GM10248 (cell line): ENCODE data around the gene SSR4.

ENCODE experiments used
- CTCF ChIA-PET: fragments of 300-600 bp; sonication (Branson Sonifier 250); formaldehyde crosslinking; extraction: SDS; loops from one replicate; lab custom pipeline; 2021; ENCODE audit warnings: antibody characterized with exemption; lab: Yijun Ruan, JAX
- POLR2A ChIA-PET: fragments of 350-650 bp; sonication (Branson Sonifier 250); formaldehyde crosslinking; extraction: SDS; loops from one replicate; lab custom pipeline; 2020; ENCODE audit warnings: antibody characterized with exemption; lab: Yijun Ruan, JAX
- DNase-seq: peaks from one replicate; pipeline ENCODE4 v3.0.0; 2012; ENCODE audit errors: extremely low spot score
- TF ChIP-seq, protein P1 (sequence below): IDR thresholded peaks from 2 replicates; pipeline ENCODE4 v1.5.1; 2012; ENCODE audit warnings: mild to moderate bottlenecking, low read depth; ENCODE audit errors: extremely low read depth, missing control alignments, control extremely low read depth

Gene SSR4

DNA sequence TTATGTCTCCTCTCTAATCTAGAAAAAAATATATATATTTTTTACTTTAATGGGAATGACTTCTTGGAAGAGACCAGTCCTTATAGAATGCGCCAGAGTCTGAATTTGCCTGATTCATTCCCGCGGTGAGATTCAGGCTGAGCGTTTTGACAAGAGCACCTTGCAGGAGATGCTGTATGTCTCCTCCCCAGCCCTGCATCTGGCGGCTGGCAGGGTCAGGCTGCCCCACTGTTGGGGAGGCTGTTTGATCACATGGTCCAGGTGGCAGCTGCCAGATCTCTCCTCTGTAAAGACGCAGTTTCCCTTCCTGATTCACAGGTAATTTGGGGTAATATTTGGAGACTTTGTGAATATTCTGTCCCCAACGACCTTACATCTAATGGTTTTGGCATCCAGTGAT, 26.1 kb downstream of the SSR4 start:
- TF ChIP-seq, protein P1, sequence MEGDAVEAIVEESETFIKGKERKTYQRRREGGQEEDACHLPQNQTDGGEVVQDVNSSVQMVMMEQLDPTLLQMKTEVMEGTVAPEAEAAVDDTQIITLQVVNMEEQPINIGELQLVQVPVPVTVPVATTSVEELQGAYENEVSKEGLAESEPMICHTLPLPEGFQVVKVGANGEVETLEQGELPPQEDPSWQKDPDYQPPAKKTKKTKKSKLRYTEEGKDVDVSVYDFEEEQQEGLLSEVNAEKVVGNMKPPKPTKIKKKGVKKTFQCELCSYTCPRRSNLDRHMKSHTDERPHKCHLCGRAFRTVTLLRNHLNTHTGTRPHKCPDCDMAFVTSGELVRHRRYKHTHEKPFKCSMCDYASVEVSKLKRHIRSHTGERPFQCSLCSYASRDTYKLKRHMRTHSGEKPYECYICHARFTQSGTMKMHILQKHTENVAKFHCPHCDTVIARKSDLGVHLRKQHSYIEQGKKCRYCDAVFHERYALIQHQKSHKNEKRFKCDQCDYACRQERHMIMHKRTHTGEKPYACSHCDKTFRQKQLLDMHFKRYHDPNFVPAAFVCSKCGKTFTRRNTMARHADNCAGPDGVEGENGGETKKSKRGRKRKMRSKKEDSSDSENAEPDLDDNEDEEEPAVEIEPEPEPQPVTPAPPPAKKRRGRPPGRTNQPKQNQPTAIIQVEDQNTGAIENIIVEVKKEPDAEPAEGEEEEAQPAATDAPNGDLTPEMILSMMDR: no peak
- ChIA-PET CTCF (no interaction called here), POLR2A (no interaction called here)
- no peak for DNase-seq

DNA sequence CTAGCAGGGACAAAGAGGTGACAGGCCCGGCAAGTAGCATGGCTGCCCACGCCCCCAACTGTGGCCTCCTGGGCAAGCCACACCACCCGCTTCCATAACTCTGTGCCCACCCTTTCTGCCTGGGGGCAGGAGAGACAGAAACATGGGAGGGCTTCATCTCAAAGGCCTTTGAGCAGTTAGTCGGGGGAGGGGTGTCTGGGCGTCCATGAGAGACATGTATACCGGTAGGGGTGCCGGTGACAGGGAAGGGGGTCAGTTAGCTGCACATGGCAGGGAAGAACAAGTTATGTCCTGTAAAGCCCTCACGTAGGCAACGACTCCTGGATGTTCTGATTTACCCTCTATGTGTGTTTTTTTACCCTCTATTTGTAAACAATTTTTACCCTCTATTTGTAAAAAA, 26.6 kb downstream of the SSR4 start:
- DNase-seq: no peak
- CTCF ChIA-PET: no interaction called here
- POLR2A ChIA-PET: no interaction called here
- TF ChIP-seq, protein P1: no peak

DNA sequence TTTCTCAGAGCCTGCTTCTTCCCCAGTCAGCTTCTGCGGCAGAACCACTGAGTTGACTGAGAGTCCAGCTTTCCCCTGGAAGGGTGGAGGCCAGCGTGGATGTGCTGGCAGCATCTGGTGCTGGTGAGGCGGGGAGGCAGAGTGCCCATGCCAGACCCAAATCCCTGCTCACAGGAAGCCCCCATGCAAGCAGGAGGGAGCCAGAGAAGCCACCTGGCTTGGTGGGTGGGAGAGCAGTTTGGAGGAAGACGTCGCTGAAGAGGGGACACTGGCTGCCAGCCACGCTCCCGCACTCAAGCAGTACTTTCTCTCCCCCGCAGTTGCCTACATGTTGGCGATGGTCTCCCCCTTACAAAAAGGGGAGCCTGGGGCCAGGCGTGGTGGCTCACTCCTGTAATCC, 29.9 kb downstream of the SSR4 start:
- TF ChIP-seq, protein P1: no peak
- CTCF ChIA-PET: no interaction called here
- DNase-seq: no peak
- POLR2A ChIA-PET: no interaction called here

DNA sequence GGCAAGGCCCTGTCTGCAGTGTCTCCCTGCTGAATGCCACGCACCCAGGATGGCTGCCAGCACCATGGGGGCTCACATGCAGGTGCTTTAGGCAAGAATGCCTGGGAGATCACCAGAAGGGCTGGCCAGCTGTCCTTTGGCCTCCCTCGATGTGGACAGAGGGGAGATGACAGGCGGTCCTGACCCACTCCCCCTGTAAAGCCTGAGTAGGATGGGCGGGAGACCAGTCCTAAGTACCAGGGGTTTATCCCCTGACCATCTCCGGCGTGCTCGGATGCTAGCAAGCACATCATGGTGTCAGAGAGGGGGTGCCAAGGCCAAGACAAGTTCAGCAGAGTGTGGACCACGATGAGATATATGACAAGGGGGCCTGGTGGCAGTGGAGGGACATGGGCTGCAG, 30.6 kb downstream of the SSR4 start:
- DNase-seq: no peak
- POLR2A ChIA-PET: no interaction called here
- TF ChIP-seq, protein P1: no peak
- CTCF ChIA-PET: no interaction called here

DNA sequence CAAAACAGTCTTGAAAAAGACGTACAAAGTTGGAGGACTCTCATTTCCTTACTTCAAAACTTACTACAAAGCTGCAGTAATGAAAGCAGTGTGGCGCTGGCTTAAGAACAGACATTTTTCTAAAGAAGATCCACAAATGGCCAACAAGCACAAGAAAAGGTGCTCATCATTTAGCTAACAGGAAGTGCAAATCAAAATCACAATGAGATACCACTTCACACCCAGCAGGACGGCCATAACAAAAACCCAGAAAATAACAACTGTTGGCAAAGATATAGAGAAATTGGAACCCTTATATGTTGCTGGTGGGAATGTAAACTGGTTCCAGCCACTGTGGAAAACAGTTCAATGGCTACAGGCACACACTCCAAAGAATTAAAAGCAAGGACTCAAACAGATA, 32.5 kb downstream of the SSR4 start:
- ChIA-PET POLR2A (no interaction called here), CTCF (no interaction called here)
- no peak for DNase-seq
- TF ChIP-seq, protein P1: no peak

DNA sequence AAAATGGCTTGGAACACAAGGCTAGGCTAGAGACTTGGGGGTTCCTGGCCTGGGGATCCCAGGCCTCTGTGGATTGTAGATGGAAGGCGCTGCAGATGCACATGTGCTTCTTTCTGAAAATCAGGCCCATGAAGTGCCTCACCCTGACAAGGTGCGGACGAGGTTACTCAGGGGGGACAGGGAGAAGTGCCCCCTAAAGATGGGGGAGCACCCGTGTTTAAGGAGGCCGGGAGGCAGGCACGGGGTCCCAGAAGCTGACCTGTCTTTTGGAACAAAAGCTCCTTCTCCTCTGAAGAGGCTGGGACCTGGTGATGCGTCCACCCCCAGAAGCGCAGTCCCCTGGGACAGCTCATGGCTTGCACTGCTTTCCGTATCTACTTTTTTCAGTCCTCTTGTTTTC, 33.4 kb downstream of the SSR4 start:
- no peak for DNase-seq
- TF ChIP-seq, protein P1: no peak
- ChIA-PET CTCF (no interaction called here), POLR2A (no interaction called here)

DNA sequence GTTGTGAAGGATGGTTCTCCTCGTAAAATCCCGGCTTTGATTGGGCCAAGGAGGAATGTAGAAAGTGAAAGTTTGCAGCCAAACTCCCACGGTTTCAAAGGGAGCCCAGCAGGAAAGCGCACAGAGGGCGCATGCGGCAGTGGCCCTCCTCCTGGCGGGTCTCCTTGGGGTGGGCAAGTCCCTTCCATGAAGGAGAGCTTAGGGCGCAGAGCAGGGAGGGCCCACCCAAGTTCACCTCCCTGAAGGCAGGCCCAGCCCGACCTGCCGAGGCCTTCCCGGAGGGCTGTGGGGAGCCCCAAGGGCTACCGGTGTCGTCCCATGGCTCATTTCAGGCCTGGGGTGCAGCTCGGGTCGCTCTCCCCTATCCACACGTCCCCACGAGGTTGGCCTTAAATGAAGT, 33.8 kb downstream of the SSR4 start:
- DNase-seq: peak; percentile 15
- TF ChIP-seq, protein P1: no peak
- ChIA-PET POLR2A (no interaction called here), CTCF (no interaction called here)
